GM19240 (cell line): Measurements from ENCODE around the gene DAP.
"Not testable (repeated sequence)": the region's sequence is repeated elsewhere in the genome, so short reads cannot be mapped to it uniquely, and the experiment has no call there.

Experiments used
- DNase-seq: peaks from one replicate; pipeline ENCODE4 v3.0.0; 2011; ENCODE audit warnings: low spot score; ENCODE audit not compliant: insufficient read length

Gene DAP

GRCh38 chr5:10734832-10735523 lies 26.1 kb downstream of the DAP start:
- DNase-seq: no peak

GRCh38 chr5:10734037-10734709 lies 26.9 kb downstream of the DAP start:
- no peak for DNase-seq

DNA sequence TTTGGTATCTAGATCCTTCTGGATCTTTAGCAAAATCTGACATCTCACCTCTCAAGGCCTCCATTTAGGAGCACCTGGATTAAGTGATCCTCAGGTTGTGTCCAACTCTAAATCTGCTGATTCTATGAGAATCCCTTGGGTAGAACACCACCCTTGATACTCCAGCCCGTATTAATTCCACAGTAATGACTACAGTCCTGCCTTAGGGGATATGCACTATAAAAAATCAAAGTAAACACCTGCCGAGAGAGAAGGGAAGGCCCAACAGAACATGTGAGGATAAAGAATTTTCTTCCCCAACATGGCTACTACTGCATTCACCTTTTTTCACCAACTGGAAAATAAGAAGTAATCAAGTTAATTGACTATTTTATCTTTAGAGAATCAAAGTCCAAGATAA lies 27.6 kb downstream of the DAP start:
- DNase-seq: no peak

- DNase-seq: no peak
These were observed 29.1 kb downstream of the DAP start for GRCh38 chr5:10731913-10732312.

GRCh38 chr5:10730043-10730351 lies 31.0 kb downstream of the DAP start:
- no peak for DNase-seq

DNA sequence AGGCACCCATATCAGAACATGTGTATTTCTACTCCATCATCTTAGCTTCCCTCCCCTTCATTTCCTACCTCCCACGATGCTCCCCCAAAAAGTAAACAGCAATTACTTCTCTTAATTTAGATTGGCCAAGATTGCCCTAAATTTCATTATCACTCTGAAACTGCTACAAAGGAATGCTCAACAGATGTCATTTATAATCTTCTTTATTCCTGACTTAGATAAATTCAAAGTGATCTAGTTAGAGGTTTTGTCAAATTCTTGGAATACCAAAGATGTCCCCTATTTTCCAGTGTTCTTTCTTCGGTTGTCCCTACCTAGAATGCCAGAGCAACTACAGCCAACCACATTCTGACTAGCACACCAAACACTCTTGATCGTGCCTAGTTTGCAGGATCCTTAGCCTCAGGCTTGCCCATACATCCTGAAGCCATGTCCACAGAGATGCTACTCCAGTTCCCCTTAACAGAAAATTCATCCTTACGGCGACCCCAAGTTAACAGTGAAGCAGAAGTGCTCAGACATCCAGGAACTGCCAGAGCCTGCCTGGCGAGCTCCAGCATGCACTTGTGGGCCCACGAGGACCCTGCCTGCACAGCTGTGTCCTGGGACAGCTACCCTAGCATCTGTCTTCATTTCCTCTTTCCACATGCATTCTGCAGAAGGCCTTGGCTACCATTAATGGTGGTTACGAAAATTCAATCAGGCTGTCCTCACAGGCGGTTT lies 31.6 kb downstream of the DAP start:
- DNase-seq: no peak

DNA sequence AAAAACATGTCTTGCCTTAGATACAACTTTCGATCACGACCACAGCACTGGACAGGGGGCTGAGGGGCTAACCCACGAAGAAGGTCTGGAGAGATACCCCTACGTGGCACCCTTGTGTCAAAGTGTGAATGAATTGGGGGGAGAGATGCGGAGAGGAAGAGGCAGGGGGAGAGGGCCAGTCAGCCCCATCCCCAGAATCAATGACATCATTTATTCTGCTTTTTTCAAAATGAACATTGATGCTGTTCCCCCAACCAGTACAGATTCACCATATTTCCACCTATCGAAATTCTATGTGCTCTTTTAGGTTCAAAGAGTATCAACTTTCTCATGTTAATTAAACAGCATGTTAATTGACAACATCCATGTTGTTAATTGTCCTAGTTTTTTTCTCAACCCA lies 32.4 kb downstream of the DAP start:
- DNase-seq: no peak

DNA sequence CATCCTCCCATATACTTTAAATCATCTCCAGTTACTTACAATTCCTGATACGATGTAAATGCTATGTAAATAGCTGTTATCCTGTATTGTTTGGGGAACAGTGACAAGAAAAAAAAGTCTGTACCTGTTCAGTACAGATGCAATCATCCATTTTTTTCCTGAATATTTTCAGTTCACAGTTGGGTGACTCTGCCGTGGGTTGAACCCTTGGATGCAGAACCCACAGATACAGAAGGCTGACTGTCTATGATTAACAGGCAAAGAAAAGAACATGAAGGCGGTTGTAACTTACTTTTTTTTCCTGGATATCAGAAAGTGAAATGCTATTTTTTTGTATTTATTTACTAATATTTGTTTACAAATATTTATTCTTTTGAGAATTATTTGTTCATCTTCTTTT lies 33.2 kb downstream of the DAP start:
- DNase-seq: no peak

DNA sequence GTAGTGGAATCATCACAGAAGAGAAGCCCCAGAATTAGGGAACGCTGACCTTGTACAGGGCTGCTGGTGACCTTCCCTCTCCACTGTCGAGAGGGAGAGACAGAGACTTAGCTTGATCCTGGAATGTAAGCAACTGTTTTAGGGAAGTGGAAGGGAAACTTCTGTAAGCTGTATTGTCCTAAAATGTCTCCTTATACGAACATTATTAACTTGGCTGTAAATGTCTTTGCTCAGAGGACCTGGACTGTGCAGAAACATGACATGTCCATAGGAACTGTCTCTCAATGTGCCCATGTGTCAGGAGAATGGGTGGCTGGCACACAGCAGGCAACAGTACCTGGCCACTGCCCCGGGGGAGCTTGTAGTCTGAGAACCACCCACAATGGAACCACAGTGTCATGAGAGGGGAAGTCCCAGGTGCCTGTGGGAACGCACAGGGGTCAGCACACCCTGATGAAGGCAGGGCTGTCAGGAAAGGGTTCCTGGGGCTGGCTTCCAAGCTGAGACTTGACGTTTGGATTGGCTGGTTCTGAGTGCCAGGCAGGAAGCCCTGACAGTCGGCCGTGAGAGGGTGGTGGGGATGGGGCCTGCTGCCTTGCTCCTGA lies 34.0 kb downstream of the DAP start:
- no peak for DNase-seq

- DNase-seq: no peak
These were observed 34.7 kb downstream of the DAP start for GRCh38 chr5:10726179-10726912.

DNA sequence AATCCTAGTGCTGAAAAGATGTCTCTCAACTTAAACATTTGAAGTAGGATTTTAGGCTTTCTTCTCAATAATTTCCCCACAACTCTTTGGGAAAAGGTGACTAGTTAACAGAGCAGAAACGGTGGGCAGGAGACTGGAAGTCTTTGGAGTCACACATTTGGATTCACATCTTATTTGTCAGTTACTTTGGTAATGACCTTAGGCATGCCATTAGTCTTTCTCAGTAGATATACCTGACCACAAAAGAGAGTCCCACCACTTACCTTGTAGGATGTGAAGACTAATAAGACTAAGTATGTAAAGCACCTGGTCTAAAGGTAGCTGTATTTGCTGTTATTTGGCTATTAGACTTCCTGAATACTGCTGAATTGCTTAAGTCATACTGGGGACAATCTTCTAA lies 35.4 kb downstream of the DAP start:
- no peak for DNase-seq

GRCh38 chr5:10724781-10725507 lies 36.1 kb downstream of the DAP start:
- DNase-seq: no peak

DNA sequence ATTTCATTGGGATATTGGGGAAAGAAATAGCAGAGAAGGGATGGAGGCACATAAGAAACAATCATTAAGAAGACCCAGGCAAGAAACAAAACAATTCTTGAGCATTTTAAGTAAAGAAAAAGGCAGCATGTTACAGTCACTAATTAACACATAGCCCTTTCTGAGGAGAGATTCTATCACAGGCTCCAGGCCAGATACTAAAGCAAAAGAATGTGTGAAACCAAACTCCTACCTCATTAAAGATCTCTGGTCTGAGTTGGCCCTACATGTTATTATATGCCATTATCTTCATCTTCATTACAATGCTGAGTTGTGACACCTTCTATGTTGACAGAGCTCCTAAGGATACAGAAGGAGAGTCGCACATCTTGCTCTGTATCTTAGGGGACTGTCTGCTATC lies 37.5 kb downstream of the DAP start:
- no peak for DNase-seq

DNA sequence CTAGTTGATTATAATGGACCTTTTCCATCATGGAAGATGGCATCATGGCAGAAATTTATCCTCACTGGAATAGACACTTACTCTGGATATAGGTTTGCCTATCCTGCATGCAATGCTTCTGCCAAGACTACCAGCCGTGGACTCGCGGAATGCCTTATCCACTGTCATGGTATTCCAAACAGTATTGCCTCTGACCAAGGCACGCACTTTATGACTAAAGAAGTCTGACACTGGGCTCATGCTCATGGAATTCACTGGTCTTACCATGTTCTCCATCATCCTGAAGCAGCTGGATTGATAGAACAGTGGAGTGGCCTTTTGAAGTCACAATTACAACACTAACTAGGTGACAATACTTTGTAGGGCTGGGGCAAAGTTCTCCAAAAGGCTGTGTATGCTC lies 40.3 kb downstream of the DAP start:
- DNase-seq: not testable (repeated sequence)

DNA sequence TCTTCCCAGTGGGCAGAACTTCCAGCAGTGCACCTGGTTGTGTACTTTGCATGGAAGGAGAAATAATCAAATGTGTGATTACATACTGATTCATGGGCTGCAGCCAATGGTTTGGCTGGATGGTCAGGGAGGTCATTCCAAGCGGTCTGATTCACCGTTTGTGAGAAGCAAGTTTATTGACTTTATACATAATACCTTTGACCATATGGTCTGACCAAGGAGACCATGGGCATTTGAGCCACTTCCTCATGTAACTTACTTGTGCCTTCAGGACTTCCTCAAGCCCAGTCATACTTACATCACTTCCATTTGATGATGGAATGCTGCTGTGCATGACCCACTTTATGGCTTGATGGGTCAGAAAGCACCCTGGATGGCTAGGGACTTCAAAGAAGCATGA lies 41.1 kb downstream of the DAP start:
- no peak for DNase-seq

DNA sequence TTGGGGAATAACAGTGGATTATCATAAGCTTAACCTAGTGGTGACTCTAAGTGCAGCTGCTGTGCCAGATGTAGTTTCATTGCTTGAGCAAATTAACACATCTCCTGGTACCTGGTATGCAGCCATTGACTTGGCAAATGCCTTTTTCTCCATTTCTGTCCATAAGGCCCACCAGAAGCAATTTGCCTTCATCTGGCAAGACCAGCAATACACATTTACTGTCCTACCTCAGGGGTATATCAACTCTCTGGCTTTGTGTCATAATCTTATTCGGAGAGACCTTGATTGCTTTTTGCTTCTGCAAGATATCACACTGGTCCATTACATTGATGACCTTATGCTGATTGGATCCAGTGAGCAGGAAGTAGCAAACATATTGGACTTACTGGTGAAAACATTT lies 42.4 kb downstream of the DAP start:
- DNase-seq: not testable (repeated sequence)

GRCh38 chr5:10716825-10717224 lies 44.2 kb downstream of the DAP start:
- not testable (repeated sequence) for DNase-seq

GRCh38 chr5:10715605-10716290 lies 45.3 kb downstream of the DAP start:
- no peak for DNase-seq

GRCh38 chr5:10712574-10713366 lies 48.3 kb downstream of the DAP start:
- DNase-seq: no peak

DNA sequence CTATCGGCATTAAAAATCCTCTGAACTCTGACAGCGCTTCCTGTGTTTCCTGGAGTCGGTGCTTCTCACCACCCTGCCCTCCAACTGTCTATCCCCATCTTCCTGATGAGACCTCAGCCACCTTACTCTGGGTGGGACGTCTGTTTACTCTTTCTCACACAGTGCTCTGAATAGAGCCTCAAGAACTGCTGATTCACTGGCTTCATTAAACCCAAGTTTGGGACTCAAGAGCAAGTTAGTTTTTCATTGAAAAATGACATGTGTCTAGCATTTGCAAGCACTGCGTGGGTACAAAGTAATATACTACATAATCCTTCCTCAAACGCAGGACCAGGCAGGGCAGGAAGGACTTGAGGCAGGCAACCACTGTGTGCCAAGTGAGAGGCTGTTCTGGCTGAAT lies 49.5 kb downstream of the DAP start:
- no peak for DNase-seq
